Neural cell (in vitro differentiated cells): ENCODE results near the gene TNS4. TPM values are rescaled to one million over a fixed set of nuclear protein-coding genes. Genes with fewer than 3 reads are reported as not detected.

ENCODE experiments used
- H2AFZ ChIP-seq: fragments of 200-600, 300-800 bp; sonication (generic), shearing (Covaris generic); 2 replicates; pipeline ENCODE4 v1.6.0; 2014; ENCODE audit warnings: low read depth, mild to moderate bottlenecking, antibody characterized with exemption, low read length, moderate library complexity
- H3F3A ChIP-seq: fragments of 200-600 bp; shearing (Covaris generic); 2 replicates; pipeline ENCODE4 v1.6.1; 2016; ENCODE audit warnings: mild to moderate bottlenecking, moderate library complexity, mixed read lengths, antibody characterized with exemption, low read length; ENCODE audit not compliant: insufficient read depth, poor library complexity, severe bottlenecking
- H3K27ac ChIP-seq: fragments of 200-600, 300-800 bp; sonication (generic), shearing (Covaris generic); 2 replicates; pipeline ENCODE4 v1.5.1; 2014; ENCODE audit warnings: mild to moderate bottlenecking, low read length, moderate library complexity
- H3K27me3 ChIP-seq: fragments of 300-800, 200-600 bp; sonication (generic), shearing (Covaris generic); 2 replicates; pipeline ENCODE4 v1.6.0; 2014; ENCODE audit warnings: mild to moderate bottlenecking, low read depth, low read length, moderate library complexity; ENCODE audit not compliant: insufficient read depth
- H3K36me3 ChIP-seq: fragments of 300-800, 200-600 bp; sonication (generic), shearing (Covaris generic); 2 replicates; pipeline ENCODE4 v1.5.1; 2014; ENCODE audit warnings: mild to moderate bottlenecking, antibody characterized with exemption, low read length, moderate library complexity; ENCODE audit not compliant: insufficient read depth
- H3K4me2 ChIP-seq: fragments of 300-800, 200-600 bp; sonication (generic), shearing (Covaris generic); 2 replicates; pipeline ENCODE4 v1.6.0; 2014; ENCODE audit warnings: mild to moderate bottlenecking, low read length
- H3K4me3 ChIP-seq: fragments of 300-800, 200-600 bp; sonication (generic), shearing (Covaris generic); 2 replicates; pipeline ENCODE4 v1.5.1; 2014; ENCODE audit warnings: mild to moderate bottlenecking, low read length, moderate library complexity
- H3K79me2 ChIP-seq: fragments of 200-600 bp; shearing (Covaris generic); replicated peaks from 2 replicates; pipeline ENCODE4 v1.6.0; 2014; ENCODE audit warnings: mild to moderate bottlenecking, low read length, moderate library complexity; ENCODE audit not compliant: insufficient read depth
- H3K9ac ChIP-seq: fragments of 300-800, 200-600 bp; sonication (generic), shearing (Covaris generic); 2 replicates; pipeline ENCODE4 v1.6.1; 2016; ENCODE audit warnings: mild to moderate bottlenecking, low read length, mixed read lengths
- H3K9me2 ChIP-seq: fragments of 200-600 bp; shearing (Covaris generic); 2 replicates; pipeline ENCODE4 v1.6.1; 2016; ENCODE audit warnings: mild to moderate bottlenecking, low read length, mixed read lengths; ENCODE audit not compliant: insufficient read depth
- H3K9me3 ChIP-seq: fragments of 200-600, 300-800 bp; sonication (generic), shearing (Covaris generic); 2 replicates; pipeline ENCODE4 v1.6.1; 2016; ENCODE audit warnings: mild to moderate bottlenecking, mixed run types, low read length, moderate library complexity, mixed read lengths
- H4K20me1 ChIP-seq: fragments of 200-600 bp; shearing (Covaris generic); 2 replicates; pipeline ENCODE4 v1.6.1; 2016; ENCODE audit warnings: mild to moderate bottlenecking, mixed run types; ENCODE audit not compliant: insufficient read depth
- CTCF ChIP-seq: fragments of 450-650 bp; IDR thresholded peaks from 2 replicates; pipeline ENCODE4 v1.5.1; 2014; ENCODE audit warnings: antibody characterized with exemption, mild to moderate bottlenecking, moderate library complexity; ENCODE audit not compliant: poor library complexity, severe bottlenecking
- EP300 ChIP-seq: fragments of 450-650 bp; conservative IDR thresholded peaks from 2 replicates; pipeline ENCODE4 v1.6.1; 2014; ENCODE audit warnings: antibody characterized with exemption, mild to moderate bottlenecking, moderate library complexity; ENCODE audit not compliant: poor library complexity, severe bottlenecking
- EZH2 ChIP-seq: fragments of 200-600, 300-800 bp; shearing (Covaris generic), sonication (generic); IDR thresholded peaks from 2 replicates; pipeline ENCODE4 v1.6.1; 2014; ENCODE audit warnings: antibody characterized with exemption, low read length, borderline replicate concordance, mild to moderate bottlenecking; ENCODE audit not compliant: insufficient read depth, poor library complexity, severe bottlenecking
- MXI1 ChIP-seq: fragments of 450-650 bp; conservative IDR thresholded peaks from 2 replicates; pipeline ENCODE4 v1.6.1; 2014; ENCODE audit warnings: antibody characterized with exemption, mild to moderate bottlenecking; ENCODE audit not compliant: poor library complexity, severe bottlenecking
- POLR2AphosphoS5 ChIP-seq: IDR thresholded peaks from 2 replicates; pipeline ENCODE4 v1.6.1; 2012
- RAD21 ChIP-seq: fragments of 450-650 bp; conservative IDR thresholded peaks from 2 replicates; pipeline ENCODE4 v1.6.1; 2014; ENCODE audit warnings: antibody characterized with exemption, mild to moderate bottlenecking, moderate library complexity
- REST ChIP-seq: IDR thresholded peaks from 2 replicates; pipeline ENCODE4 v1.6.1; 2012; ENCODE audit warnings: borderline replicate concordance
- SMC3 ChIP-seq: fragments of 450-650 bp; conservative IDR thresholded peaks from 2 replicates; pipeline ENCODE4 v1.6.1; 2014; ENCODE audit warnings: antibody characterized with exemption, mild to moderate bottlenecking, moderate library complexity; ENCODE audit not compliant: poor library complexity
- TAF1 ChIP-seq: IDR thresholded peaks from 2 replicates; pipeline ENCODE4 v1.6.1; 2012; ENCODE audit warnings: low read depth
- polyA plus RNA-seq: library from polyadenylated mRNA; depleted of rRNA; stranded (reverse); fragments of >200 nt; gene quantifications from 2 replicates; pipeline ENCODE4 v1.2.3, GENCODE V29; 2014

TNS4 gene
- polyA plus RNA-seq, 1 donor from 2014 or later = not detected

GRCh38 chr17:40442392-40443195 lies 58.8 kb downstream of the TNS4 start:
- H3K9me3 ChIP-seq = no peaks in the 10 kb centered on the region
- H4K20me1 ChIP-seq = no peaks in the 10 kb centered on the region
- H3K9me2 ChIP-seq = no peaks in the 10 kb centered on the region
- no peaks in the 10 kb centered on the region for H3K36me3 ChIP-seq
- peak overlapping the region; percentile 14 for H3K4me2 ChIP-seq
- TF ChIP-seq EZH2 = no peak
- no peak for TF ChIP-seq REST
- no peak for TF ChIP-seq SMC3
- no peak for TF ChIP-seq TAF1
- no peak for TF ChIP-seq MXI1
- no peak for TF ChIP-seq POLR2AphosphoS5
- no peak for TF ChIP-seq EP300
- TF ChIP-seq CTCF = no peak
- no peak for TF ChIP-seq RAD21
- H3K79me2 ChIP-seq = no peaks in the 10 kb centered on the region
- peaks cover 13% of the 10 kb centered on the region for H3K27me3 ChIP-seq
- H3K4me3 ChIP-seq = peak overlapping the region; percentile 68
- no peaks in the 10 kb centered on the region for H3F3A ChIP-seq
- H3K9ac ChIP-seq = peak overlapping the region; percentile 45
- H3K27ac ChIP-seq = no peak overlapping the region
- no peak overlapping the region for H2AFZ ChIP-seq

GRCh38 chr17:40440166-40440565 lies 61.3 kb downstream of the TNS4 start:
- no peak overlapping the region for H3K4me3 ChIP-seq
- H3K27ac ChIP-seq = no peak overlapping the region
- no peaks in the 10 kb centered on the region for H3F3A ChIP-seq
- H3K27me3 ChIP-seq = peaks cover 13% of the 10 kb centered on the region
- no peak overlapping the region for H3K4me2 ChIP-seq
- H3K79me2 ChIP-seq = no peaks in the 10 kb centered on the region
- H2AFZ ChIP-seq = no peak overlapping the region
- H3K9ac ChIP-seq = no peak overlapping the region
- H4K20me1 ChIP-seq = no peaks in the 10 kb centered on the region
- no peaks in the 10 kb centered on the region for H3K36me3 ChIP-seq
- H3K9me3 ChIP-seq = no peaks in the 10 kb centered on the region
- no peaks in the 10 kb centered on the region for H3K9me2 ChIP-seq
- TF ChIP-seq EP300 = no peak
- no peak for TF ChIP-seq EZH2
- no peak for TF ChIP-seq TAF1
- TF ChIP-seq POLR2AphosphoS5 = no peak
- no peak for TF ChIP-seq CTCF
- TF ChIP-seq REST = no peak
- TF ChIP-seq RAD21 = no peak
- no peak for TF ChIP-seq MXI1
